ENCODE measurements around the gene MAP3K5. TPM values are rescaled to one million over a fixed set of nuclear protein-coding genes. Genes with fewer than 3 reads are reported as not detected.
"Not testable (repeated sequence)": the region's sequence is repeated elsewhere in the genome, so short reads cannot be mapped to it uniquely, and the experiment has no call there.

MAP3K5 gene, protein sequence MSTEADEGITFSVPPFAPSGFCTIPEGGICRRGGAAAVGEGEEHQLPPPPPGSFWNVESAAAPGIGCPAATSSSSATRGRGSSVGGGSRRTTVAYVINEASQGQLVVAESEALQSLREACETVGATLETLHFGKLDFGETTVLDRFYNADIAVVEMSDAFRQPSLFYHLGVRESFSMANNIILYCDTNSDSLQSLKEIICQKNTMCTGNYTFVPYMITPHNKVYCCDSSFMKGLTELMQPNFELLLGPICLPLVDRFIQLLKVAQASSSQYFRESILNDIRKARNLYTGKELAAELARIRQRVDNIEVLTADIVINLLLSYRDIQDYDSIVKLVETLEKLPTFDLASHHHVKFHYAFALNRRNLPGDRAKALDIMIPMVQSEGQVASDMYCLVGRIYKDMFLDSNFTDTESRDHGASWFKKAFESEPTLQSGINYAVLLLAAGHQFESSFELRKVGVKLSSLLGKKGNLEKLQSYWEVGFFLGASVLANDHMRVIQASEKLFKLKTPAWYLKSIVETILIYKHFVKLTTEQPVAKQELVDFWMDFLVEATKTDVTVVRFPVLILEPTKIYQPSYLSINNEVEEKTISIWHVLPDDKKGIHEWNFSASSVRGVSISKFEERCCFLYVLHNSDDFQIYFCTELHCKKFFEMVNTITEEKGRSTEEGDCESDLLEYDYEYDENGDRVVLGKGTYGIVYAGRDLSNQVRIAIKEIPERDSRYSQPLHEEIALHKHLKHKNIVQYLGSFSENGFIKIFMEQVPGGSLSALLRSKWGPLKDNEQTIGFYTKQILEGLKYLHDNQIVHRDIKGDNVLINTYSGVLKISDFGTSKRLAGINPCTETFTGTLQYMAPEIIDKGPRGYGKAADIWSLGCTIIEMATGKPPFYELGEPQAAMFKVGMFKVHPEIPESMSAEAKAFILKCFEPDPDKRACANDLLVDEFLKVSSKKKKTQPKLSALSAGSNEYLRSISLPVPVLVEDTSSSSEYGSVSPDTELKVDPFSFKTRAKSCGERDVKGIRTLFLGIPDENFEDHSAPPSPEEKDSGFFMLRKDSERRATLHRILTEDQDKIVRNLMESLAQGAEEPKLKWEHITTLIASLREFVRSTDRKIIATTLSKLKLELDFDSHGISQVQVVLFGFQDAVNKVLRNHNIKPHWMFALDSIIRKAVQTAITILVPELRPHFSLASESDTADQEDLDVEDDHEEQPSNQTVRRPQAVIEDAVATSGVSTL (N-terminal part only)
- total RNA-seq, result 25.8 and 34.8 TPM in 2 replicates

DNA sequence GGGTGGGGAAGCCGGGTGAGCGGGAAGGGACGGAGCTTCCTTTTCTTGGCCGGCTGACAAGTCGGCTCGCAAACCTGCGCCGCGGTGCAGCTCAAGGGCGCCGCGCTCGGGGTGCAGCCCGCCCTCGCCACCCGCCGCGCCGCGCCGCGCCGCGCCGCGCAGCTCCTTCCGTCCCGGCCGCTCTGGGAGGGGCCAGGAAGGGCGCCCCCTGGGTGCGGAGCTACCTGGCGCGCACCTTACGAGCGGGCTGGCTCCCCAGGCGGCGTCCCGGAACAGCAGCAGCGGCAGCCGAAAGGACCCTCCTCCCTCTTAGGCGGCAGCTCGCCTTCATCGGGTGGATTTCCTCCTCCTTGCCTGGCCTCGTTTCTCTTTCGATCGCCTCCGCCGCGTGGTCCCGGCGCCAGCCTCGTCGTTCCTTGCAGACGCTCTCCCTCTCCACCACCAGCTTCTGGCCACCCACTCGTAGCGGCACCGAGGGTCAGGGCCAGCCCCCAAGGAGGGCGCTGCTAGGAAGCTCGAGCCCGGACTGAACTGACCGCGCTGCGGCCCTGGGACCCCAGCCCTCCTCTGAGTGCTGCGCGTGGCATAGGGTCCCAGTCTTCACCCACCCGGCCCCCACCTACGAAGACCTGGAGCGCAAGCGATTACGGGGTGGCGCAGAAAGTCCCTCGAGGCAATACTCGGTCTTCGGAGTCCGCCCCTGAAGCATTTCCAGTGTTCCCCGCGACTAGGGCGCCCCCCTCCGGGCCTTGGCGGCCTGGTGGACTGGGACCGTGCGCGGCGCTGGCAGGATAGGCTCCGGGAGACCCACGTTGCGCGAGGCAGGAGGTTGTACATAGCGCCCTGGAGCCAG lies at the start of gene MAP3K5:
Gene MAP3K5 (minus strand): TSS at position 68 of the 853 bp plus-strand sequence. CDS start 320 bp downstream, outside the sequence.
- DNase-seq (ENCODE audit: low read depth, low spot score), result peak; percentile 67

DNA sequence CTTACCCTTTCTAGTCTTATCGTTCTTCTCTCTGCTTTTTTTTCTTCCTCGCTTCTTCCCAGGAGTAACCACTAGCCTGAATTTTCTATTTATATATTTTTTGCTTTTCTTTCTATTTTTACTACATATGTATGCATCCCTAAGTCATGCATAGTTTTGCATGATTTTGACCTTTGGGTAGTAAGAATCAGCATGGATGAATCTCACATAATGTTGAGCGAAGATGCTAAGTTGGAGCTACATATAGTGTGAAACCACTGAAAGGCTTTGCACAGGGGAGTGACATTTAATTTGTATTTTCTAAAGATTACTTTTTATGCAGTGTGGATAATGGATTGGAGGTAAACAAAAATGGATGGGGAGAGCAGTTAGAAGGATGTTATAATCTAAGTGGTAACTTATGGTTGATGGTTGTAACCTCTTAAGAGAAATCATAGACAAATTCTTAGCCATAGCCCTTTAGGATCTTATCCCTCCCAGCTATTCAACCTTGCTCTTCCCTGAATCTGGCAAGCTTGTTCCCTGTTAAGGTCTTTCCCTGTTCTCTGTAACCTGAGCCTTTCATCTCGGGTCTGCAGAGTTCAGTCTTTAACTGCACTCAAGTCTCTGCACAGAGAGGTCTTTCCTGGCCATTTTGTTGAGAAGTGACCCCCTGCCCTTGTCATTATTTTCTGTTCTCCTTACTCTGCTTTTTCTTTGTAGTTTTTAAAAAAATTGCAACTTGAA lies 48.2 kb upstream of the MAP3K5 start:
- no peak for DNase-seq (ENCODE audit: low read depth, low spot score)

DNA sequence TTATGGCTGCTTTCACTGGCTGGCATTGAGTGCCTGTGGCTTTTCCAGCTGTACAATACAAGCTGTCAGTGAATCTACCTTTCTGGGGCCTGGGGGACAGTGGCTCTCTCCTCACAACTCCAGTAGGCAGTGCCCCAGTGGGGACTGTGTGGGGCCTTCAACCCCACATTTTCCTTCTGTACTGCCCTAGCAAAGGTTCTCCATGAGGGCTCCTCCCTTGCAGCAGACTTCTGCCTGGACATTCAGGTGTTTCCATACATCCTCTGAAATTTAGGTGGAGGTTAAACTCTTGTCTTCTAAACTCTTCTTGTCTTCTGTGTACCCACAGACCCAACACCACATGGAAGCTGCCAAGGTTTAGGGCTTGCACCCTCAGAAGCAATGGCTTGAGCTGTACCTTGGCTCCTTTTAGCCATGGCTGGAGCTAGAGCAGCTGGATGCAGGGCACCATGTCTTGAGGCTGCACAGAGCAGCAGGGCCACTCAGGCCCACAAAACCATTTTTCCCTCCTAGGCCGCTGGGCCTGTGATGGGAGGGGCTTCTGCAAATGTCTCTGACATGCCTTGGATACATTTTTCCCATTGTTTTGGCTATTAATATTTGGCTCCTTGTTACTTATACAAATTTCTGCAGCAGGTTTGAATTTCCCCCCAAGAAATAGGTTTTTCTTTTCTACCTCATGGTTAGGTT lies 39.7 kb upstream of the MAP3K5 start:
- no peak for DNase-seq (ENCODE audit: low read depth, low spot score)

DNA sequence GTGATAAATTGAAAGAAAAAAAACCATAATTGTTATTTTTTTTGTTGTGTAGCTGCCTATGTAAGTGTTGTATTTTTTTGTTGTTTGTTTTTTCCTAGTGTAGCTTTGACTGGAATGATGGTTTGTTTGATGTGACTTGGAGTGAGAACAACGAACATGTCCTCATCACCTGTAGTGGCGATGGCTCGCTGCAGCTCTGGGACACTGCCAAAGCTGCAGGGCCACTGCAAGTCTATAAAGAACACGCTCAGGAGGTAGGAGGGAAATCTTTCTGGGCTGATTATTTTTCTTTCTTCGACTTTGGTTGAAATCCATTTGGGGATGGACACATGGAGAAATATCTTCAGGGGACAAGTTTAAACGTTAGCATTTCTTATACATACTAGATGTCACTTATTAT lies 33.9 kb upstream of the MAP3K5 start:
- no peak for DNase-seq (ENCODE audit: low read depth, low spot score)

DNA sequence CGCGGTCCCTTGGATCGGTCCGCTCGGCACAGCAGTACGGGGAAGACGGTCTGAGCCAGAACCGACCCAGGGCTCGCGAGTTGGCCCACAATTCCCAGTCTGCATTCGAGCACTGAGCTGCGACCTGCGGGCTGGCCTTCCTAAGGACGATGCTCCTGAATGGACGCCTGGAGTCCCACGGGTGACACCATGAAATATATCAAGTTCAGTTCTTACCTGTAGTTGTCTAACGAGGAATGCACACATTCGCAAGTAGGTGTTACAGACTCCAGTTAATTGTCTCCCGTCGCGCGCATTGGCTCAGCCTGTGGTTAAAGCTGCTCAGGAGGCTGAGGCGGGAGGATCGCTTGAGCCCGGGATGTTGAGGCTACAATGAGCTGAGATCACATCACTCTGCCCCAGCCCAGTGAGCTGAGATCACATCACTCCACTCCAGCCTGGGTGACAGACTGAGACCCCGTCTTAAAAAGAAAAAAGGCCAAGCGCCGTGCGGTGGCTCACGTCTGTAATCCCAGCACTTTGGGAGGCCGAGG lies 30.9 kb upstream of the MAP3K5 start:
- DNase-seq (ENCODE audit: low read depth, low spot score), result no peak

DNA sequence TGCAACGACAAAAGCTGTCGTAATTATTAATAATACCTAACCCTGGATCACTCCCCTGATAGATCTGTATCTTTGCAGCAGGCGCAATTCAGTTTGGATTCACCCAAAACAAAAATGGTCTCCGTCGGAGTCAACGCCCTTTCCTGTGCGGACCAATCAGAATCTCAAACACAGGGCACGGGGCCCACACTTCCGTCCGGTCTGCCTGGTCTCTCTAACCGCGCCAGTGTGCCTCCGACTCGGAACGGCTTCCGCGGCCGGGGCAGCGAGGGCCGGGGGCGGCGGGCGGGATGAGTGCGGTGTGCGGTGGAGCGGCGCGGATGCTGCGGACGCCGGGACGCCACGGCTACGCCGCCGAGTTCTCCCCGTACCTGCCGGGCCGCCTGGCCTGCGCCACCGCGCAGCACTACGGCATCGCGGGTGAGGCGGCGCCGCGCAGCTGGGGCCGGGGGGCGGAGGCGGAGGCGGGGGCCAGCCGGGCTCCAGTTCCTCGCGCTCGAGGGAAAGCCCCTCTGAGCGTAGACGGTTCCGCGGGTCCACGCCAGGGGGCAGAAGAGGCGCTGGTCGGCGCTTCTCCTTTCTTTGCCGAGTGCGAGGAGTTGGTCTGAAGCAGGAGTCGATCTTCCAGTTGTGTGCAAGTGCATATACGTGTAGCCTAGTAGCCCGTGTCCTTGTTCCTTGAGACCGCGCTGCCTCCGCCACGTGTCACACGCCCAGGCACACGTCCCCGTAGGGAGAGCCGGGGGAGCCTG lies 30.3 kb upstream of the MAP3K5 start, which contains the start of gene PEX7:
Gene PEX7 (plus strand): TSS at position 217 of the 752 bp plus-strand sequence. CDS start 74 bp downstream, at position 291.
- DNase-seq (ENCODE audit: low read depth, low spot score), result peak; percentile 71

DNA sequence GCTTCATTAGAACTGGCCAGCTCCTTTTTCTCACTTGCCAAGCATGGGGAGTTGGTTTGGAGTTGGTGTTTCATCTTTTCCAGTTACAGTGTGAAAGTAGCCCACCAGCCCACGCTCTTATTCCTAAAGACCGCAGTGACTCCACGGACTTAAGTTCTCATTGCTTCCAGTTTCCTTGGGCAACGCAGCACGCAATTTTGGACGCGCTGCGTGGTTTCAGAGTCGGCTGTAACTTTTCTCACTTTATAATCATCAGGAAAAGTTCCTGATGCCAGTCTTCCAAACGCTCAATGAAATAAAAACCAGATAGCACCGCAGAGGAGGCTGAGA lies 29.7 kb upstream of the MAP3K5 start:
- no peak for DNase-seq (ENCODE audit: low read depth, low spot score)

DNA sequence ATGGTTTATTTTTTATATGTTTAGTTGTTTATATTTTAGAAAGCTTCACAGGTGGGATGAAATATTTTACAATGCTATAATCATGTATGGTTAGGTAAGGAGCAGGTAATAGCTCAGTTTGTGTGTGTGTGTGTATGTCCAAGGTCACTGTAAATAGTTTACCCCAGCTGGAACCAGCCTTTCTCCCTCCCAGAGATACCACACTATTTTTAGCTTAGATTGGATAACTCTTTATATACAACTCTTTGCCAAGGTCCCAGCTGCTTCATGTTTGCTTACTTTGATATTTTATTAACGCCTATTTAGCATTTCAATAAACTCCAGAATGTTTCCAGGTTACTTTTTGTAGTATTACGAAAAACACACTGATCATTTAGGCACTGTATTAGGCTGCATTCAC lies 28.3 kb upstream of the MAP3K5 start:
- no peak for DNase-seq (ENCODE audit: low read depth, low spot score)

DNA sequence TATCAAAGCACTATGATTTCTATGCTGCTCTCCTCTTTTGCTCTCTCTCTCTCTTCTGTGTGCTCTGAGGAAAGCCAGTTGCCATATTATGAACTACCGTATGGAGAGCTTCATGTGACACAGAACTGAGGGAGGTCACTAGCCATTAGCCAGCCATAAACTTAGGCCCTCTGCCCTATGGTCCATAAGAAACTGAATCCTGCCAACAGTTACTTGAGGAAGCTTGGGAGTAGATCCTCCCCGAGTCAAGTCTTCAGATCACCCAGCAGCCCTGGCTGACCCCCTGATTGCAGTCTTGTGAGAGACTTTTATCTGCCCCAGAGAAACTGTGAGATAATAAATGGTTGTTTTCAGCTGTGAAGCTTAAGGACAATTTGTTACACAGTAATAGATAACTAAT lies 24.4 kb upstream of the MAP3K5 start:
- DNase-seq (ENCODE audit: low read depth, low spot score), result no peak

DNA sequence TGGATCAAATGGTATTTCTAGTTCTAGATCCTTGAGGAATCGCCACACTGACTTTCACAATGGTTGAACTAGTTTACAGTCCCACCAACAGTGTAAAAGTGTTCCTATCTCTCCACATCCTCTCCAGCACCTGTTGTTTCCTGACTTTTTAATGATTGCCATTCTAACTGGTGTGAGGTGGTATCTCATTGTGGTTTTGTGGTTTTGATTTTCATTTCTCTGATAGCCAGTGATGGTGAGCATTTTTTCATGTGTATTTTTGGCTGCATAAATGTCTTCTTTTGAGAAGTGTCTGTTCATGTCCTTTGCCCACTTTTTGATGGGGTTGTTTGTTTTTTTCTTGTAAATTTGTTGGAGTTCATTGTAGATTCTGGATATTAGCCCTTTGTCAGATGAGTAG lies 23.3 kb upstream of the MAP3K5 start:
- not testable (repeated sequence) for DNase-seq (ENCODE audit: low read depth, low spot score)

DNA sequence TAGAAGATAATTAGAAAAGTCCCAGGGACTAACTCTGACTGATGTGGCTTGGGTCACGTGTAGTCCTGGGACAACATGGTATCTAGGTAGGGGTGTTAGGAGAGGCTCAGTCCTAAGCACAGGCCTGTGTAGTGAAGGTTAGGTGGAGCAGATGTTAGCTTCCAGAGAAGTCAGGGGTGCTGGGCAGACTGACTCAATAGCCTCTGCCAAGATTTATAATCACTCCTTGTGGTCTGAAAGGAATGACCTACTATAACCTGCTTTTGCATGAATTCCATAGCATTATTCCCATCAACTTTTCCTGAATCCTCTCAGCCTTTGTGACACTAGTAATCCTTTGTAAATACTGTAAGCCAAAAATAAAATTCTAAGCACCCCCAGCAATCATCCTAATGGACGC lies 19.9 kb upstream of the MAP3K5 start:
- DNase-seq (ENCODE audit: low read depth, low spot score), result no peak

DNA sequence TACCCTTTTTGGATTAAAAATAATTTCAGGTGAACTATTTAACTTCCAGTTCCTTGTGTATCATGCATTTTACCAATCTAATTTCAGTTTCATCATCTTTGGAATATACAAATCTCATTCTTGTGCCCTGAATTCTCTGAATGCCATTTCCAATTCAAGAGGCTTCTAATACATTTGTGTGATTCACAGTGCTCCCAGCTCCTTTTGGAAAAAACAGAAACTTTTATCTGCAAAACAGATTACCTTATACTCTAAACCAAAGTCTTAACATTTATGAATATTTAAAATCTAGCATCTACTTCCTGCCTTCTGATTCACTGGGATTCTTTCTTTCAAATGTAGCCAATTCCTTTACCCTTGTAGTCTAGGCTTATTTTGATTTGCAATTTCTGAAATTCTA lies 19.0 kb upstream of the MAP3K5 start:
- no peak for DNase-seq (ENCODE audit: low read depth, low spot score)

DNA sequence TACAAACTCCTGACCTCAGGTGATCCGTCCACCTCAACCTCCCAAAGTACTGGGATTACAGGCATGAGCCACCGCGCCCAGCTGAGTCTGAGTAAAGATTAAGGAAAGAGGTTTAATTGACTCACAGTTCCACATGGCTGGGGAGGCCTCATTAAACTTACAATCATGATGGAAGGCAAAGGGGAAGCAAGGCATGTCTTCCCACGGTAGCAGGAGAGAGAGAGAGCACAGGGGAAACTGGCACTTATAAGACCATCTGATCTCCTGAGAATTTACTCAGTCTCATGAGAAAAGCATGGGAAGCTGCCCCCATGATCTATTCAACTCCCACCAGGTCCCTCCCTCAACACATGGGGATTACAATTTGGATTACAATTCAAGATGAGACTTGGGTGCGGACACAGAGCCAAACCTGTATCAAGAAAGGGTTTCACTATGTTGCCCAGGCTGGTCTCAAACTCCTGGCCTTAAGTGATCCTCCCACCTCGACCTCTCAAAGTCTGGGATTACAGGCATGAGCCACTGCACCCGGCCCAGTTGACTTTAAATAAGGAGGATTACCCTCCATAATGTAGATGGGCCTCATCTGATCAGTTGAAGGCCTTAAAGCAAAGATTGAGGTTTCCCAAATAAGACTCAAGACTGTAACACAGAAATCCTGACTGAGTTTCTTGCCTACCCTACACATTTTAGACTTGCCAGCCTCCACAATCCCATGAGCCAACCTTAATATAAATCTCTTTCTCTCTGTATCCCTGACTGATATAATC lies 17.0 kb upstream of the MAP3K5 start:
- DNase-seq (ENCODE audit: low read depth, low spot score), result no peak

DNA sequence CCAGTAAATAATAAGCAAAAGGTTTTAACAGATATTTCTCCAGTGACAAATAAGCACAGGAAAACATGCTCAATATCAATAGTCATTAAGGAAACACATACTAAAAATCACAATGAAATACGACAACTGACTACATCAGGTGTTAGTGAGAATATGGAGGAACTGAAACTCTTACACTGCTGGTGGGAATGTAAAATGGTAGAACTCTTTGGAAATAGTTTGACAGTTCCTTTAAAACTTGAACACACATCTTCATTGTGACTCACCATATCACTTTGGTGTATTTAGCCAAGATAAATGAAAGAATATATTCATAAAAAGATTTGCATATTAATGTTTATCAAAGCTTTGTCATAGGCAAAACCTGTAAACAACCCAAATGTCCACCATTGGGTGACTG lies 11.3 kb upstream of the MAP3K5 start:
- DNase-seq (ENCODE audit: low read depth, low spot score), result no peak

DNA sequence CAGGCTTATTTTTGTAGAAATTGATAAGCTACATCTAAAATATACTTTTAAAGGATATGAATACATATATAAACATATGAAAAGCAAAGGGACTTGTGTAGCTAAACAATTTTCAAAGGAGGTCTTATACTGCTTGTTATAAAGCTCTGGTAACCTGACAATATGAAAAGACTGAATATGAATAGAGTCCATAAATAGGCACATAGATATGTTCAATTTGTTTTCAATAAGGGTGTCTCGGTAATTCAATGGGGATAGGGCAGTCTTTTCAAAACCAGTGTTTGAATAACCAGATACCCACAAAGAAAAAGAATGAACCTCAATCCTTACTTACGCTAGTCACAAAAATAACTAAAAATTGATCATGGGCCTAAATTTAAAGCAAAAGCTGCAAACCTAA lies 9.3 kb upstream of the MAP3K5 start:
- no peak for DNase-seq (ENCODE audit: low read depth, low spot score)

DNA sequence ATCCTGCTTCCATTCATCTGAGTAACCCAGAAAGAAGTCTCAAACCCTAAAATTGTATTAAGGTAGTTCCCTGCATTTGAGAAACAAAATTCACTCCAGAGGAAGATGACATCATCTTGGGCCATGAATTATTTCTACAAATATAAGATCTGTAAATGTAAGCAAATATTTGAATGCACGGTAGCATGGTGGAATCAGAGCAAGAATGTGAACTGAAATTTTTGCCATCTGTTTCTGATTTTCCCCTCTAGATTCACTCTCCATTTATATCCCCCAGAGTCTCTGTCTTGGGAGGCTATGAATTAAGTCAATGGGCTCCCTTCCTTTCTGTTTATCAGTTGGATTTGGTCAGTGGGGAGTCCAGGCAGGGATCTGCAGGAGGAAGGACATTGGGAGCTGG lies 5.8 kb upstream of the MAP3K5 start:
- DNase-seq (ENCODE audit: low read depth, low spot score), result no peak

DNA sequence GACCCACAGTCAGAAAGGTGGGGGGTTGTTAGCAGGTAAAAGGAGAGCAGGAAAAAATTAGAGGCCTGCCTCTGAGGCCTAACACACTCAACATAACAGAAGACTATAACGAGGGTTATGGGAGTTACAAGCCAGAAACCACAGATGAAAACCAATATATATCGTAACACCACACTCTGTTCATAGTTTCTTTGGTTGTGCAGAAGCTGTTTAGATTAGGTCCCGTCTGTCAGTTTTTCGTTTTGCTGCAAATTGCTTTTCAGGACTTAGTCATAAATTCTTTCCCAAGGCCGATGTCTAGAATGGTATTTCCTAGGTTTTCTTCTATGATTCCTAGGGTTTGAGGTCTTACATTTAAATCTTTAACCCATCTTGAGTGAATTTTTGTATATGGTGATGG lies 3.7 kb upstream of the MAP3K5 start:
- no peak for DNase-seq (ENCODE audit: low read depth, low spot score)

DNA sequence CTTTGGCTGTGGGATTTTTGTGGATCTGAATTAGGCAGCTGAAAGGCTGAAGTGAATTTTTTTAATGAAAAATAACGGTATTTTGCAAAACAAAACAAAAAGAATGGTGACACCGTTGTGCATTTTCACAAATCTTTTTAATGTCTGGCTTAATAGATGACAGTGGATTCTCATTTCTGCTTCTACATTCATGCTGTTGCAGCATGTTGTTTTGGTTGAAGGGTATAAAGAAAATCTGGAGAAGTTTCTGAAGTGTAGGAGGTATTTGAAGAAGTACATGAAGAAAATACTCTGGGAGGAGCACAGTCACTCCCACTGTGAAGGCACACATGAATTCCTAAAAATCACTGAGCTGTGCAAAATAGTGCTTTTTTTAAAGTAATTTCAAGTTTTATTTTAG lies 3.1 kb upstream of the MAP3K5 start:
- no peak for DNase-seq (ENCODE audit: low read depth, low spot score)

Measured in pulmonary artery endothelial cell (primary cell).